GM12878 (cell line): ENCODE data around the gene FOXP1. TPM values are rescaled to one million over a fixed set of nuclear protein-coding genes. Genes with fewer than 3 reads are reported as not detected.

Experiments used
- ATAC-seq: fragments of 200-7000 bp; cut with Tn5 transposase; 3 replicates; pipeline ENCODE4 v1.9.1; 2020; ENCODE audit warnings: mild to moderate bottlenecking, moderate library complexity
- BruUV-seq: library from RNA; stranded (reverse); fragments of 400-500 nt; replicated peaks from 2 replicates; lab custom pipeline; 2021; lab: Mats Ljungman, UMichigan
- CTCF ChIA-PET: fragments of 300-600 bp; sonication (Branson Sonifier 250); formaldehyde crosslinking; extraction: SDS; loops from one replicate; lab custom pipeline; 2021; ENCODE audit warnings: inconsistent platforms; lab: Yijun Ruan, JAX
- POLR2A ChIA-PET: fragments of 350-600 bp; formaldehyde crosslinking; extraction: SDS; loops from one replicate; lab custom pipeline; 2021; ENCODE audit warnings: inconsistent platforms; lab: Charles Lee
- RAD21 ChIA-PET: fragments of 300-600 bp; sonication (Branson Sonifier 250); formaldehyde crosslinking; loops from one replicate; lab custom pipeline; 2023; ENCODE audit warnings: antibody characterized with exemption; ENCODE audit not compliant: unreplicated experiment; lab: Charles Lee
- SMC1A ChIA-PET: fragments of 300-600 bp; sonication (Branson Sonifier 250); formaldehyde crosslinking; loops from one replicate; lab custom pipeline; 2023; ENCODE audit not compliant: unreplicated experiment, uncharacterized antibody; lab: Charles Lee
- DNase-seq: peaks from one replicate; pipeline ENCODE4 v3.0.0-alpha.2; 2011; ENCODE audit warnings: low read depth, low spot score
- FAIRE-seq: peaks from 3 replicates; lab custom pipeline; 2011; peaks lifted over from hg19 to GRCh38; lab: Jason Lieb, UNC
- H2AFZ ChIP-seq: 2 replicates; pipeline ENCODE4 v1.6.0; 2011; ENCODE audit warnings: low read depth, low read length, control low read depth; ENCODE audit not compliant: control insufficient read depth
- H3K27ac ChIP-seq: 2 replicates; pipeline ENCODE4 v1.5.1; 2011; ENCODE audit warnings: control low read depth; ENCODE audit not compliant: control insufficient read depth, insufficient read depth
- H3K27me3 ChIP-seq, 2 experiments: replicated peaks in 1 of 2; 2 replicates each; pipeline versions ENCODE4 v1.6.0 to v1.6.1; 2011; ENCODE audit warnings: low read length in 1 of 2; ENCODE audit not compliant: control insufficient read depth in 2 of 2, insufficient read depth in 2 of 2
- H3K36me3 ChIP-seq, 2 experiments: 2 replicates each; pipeline ENCODE4 v1.5.1; 2011; ENCODE audit warnings: low read length in 1 of 2; ENCODE audit not compliant: control insufficient read depth in 2 of 2, insufficient read depth in 2 of 2
- H3K4me1 ChIP-seq: 2 replicates; pipeline ENCODE4 v1.6.1; 2011; ENCODE audit warnings: mild to moderate bottlenecking, low read length, moderate library complexity, mixed read lengths; ENCODE audit not compliant: control insufficient read depth, insufficient read depth
- H3K4me2 ChIP-seq: 2 replicates; pipeline ENCODE4 v1.6.0; 2011; ENCODE audit warnings: control low read depth; ENCODE audit not compliant: control insufficient read depth, insufficient read depth
- H3K4me3 ChIP-seq: fragments of 200-600 bp; sonication (generic); 2 replicates; pipeline ENCODE4 v1.5.1; 2016
- H3K79me2 ChIP-seq: 2 replicates; pipeline ENCODE4 v1.6.0; 2011; ENCODE audit warnings: low read length; ENCODE audit not compliant: control insufficient read depth, insufficient read depth
- H3K9ac ChIP-seq: 2 replicates; pipeline ENCODE4 v1.8.0; 2011; ENCODE audit warnings: low read length, control low read depth, mixed read lengths; ENCODE audit not compliant: control insufficient read depth, insufficient read depth
- H3K9me3 ChIP-seq: replicated peaks from 3 replicates; pipeline ENCODE4 v1.5.1; 2011; ENCODE audit warnings: mild to moderate bottlenecking, low read length; ENCODE audit not compliant: control insufficient read depth, insufficient read depth
- H4K20me1 ChIP-seq: 2 replicates; pipeline ENCODE4 v1.6.0; 2011; ENCODE audit not compliant: control insufficient read depth, insufficient read depth
- CBX3 ChIP-seq: fragments of 200-600 bp; sonication (generic); IDR thresholded peaks from 2 replicates; pipeline ENCODE4 v1.6.1; 2016; ENCODE audit warnings: low read depth, borderline replicate concordance
- CBX5 ChIP-seq: sonication (generic); IDR thresholded peaks from 2 replicates; pipeline ENCODE4 v1.6.1; 2016; ENCODE audit warnings: low read depth, moderate library complexity, mild to moderate bottlenecking, inconsistent platforms
- CREB1 ChIP-seq: IDR thresholded peaks from 2 replicates; pipeline ENCODE4 v1.6.1; 2012; ENCODE audit warnings: low read depth, mild to moderate bottlenecking, inconsistent platforms
- EZH2 ChIP-seq: IDR thresholded peaks from 2 replicates; pipeline ENCODE4 v1.6.1; 2012; ENCODE audit warnings: low read depth, mild to moderate bottlenecking, control low read depth, inconsistent platforms, low read length, borderline replicate concordance; ENCODE audit not compliant: control insufficient read depth
- FOS ChIP-seq: IDR thresholded peaks from 3 replicates; pipeline ENCODE4 v1.6.1; 2011; ENCODE audit warnings: borderline replicate concordance; ENCODE audit not compliant: insufficient read length; ENCODE audit errors: extremely low read depth
- FOXM1 ChIP-seq: IDR thresholded peaks from 2 replicates; pipeline ENCODE4 v1.6.1; 2012; ENCODE audit warnings: low read depth, mild to moderate bottlenecking, inconsistent platforms, low read length, moderate library complexity
- MEF2A ChIP-seq: IDR thresholded peaks from 2 replicates; pipeline ENCODE4 v1.6.1; 2011; ENCODE audit warnings: low read depth, mild to moderate bottlenecking, low read length, moderate library complexity; ENCODE audit not compliant: insufficient read depth
- MYC ChIP-seq: IDR thresholded peaks from 2 replicates; pipeline ENCODE4 v1.6.1; 2011; ENCODE audit warnings: mild to moderate bottlenecking, low read length, moderate library complexity, inconsistent platforms; ENCODE audit not compliant: insufficient read depth, insufficient replicate concordance, insufficient read length, severe bottlenecking
- PAX8 ChIP-seq: fragments of 450-650 bp; IDR thresholded peaks from 2 replicates; pipeline ENCODE4 v1.6.1; 2017; ENCODE audit warnings: mild to moderate bottlenecking, moderate library complexity
- POLR2A ChIP-seq: IDR thresholded peaks from 2 replicates; pipeline ENCODE4 v1.6.1; 2011; ENCODE audit warnings: low read depth, mild to moderate bottlenecking, low read length
- POLR2AphosphoS2 ChIP-seq: IDR thresholded peaks from 2 replicates; pipeline ENCODE4 v1.6.1; 2011; ENCODE audit warnings: low read depth, mild to moderate bottlenecking, low read length, improper control_type of control experiment, moderate library complexity
- RB1 ChIP-seq: fragments of 450-650 bp; formaldehyde crosslinking; IDR thresholded peaks from 2 replicates; pipeline ENCODE4 v1.6.1; 2017; ENCODE audit warnings: mild to moderate bottlenecking, borderline replicate concordance
- SMC3 ChIP-seq: IDR thresholded peaks from 2 replicates; pipeline ENCODE4 v1.6.1; 2011; ENCODE audit warnings: low read length, improper control_type of control experiment, borderline replicate concordance
- SRF ChIP-seq, 2 experiments: IDR thresholded peaks; 2 replicates each; pipeline ENCODE4 v1.6.1; 2011; ENCODE audit warnings: low read depth in 2 of 2, low read length in 2 of 2, mild to moderate bottlenecking in 1 of 2, moderate library complexity in 1 of 2
- TAF1 ChIP-seq: IDR thresholded peaks from 2 replicates; pipeline ENCODE4 v1.6.1; 2011; ENCODE audit warnings: mild to moderate bottlenecking, low read depth, low read length, borderline replicate concordance
- YBX1 ChIP-seq: fragments of 450-650 bp; IDR thresholded peaks from 2 replicates; pipeline ENCODE4 v1.6.1; 2016; ENCODE audit warnings: antibody characterized with exemption
- ZNF24 ChIP-seq: fragments of 450-650 bp; IDR thresholded peaks from 2 replicates; pipeline ENCODE4 v1.6.1; 2017; ENCODE audit warnings: antibody characterized with exemption, mild to moderate bottlenecking
- WGBS: methylation state at CpG from one replicate; pipeline ENCODE4 v1.1.6; 2016; ENCODE audit warnings: low lambda C conversion rate; ENCODE audit not compliant: insufficient replicate concordance, insufficient coverage; ENCODE audit errors: missing lambda C conversion rate; 5-methylcytosine and 5-hydroxymethylcytosine counted together
- in situ Hi-C: fragments of 300-500 bp; cut with MboI; formaldehyde crosslinking; loops from 9 replicates; pipeline ENCODE4 v1.14.3; 2018; ENCODE audit warnings: mixed read lengths
- intact Hi-C: fragments of 100-400 bp; cut with micrococcal nuclease; formaldehyde crosslinking; loops from one replicate; pipeline ENCODE4 v1.14.2; 2022; ENCODE audit not compliant: unreplicated experiment
- polyA plus RNA-seq, 11 experiments: library from polyadenylated mRNA; depleted of rRNA in 4 of 11; unstranded in 6 of 11; stranded (reverse) in 5 of 11; fragments of >200 nt; fragmentation: Nextera tagmentation in 4 of 11; fragmentation: Illumina TruSeq in 1 of 11; extraction: Ambion mirVana in 4 of 11; extraction: Trizol in 1 of 11; gene quantifications; 1 replicate in 1 of 11; 2 replicates in 10 of 11; pipeline versions ENCODE4 v1.2.1 to v1.2.3, GENCODE V29; 2011 to 2016; ENCODE audit warnings: inconsistent platforms in 2 of 11, missing spikeins in 2 of 11, low read depth in 1 of 11
- total RNA-seq, 4 experiments: library from RNA; depleted of rRNA in 3 of 4; stranded (reverse); fragments of >200 nt in 3 of 4; fragmentation: Illumina TruSeq in 1 of 4; extraction: Trizol in 1 of 4; gene quantifications; 2 replicates each; pipeline versions ENCODE4 v1.2.1 to v1.2.3, GENCODE V29; 2013 to 2021
- TF ChIP-seq, protein P1 (sequence below): IDR thresholded peaks from 2 replicates; pipeline ENCODE4 v1.6.1; 2012; ENCODE audit warnings: mild to moderate bottlenecking, low read depth, low read length
- TF ChIP-seq, protein P2 (sequence below): IDR thresholded peaks from 2 replicates; pipeline ENCODE4 v1.6.1; 2011; ENCODE audit warnings: mild to moderate bottlenecking, low read depth, low read length, moderate library complexity; ENCODE audit not compliant: insufficient replicate concordance

Gene FOXP1
- total and polyA plus RNA-seq, 10 of the 15 experiments (the other 5 are each of a cell fraction or from before 2014, with no cell fraction given) = 0.05 to 1.6 (median 0.20) TPM; not detected in 1

DNA sequence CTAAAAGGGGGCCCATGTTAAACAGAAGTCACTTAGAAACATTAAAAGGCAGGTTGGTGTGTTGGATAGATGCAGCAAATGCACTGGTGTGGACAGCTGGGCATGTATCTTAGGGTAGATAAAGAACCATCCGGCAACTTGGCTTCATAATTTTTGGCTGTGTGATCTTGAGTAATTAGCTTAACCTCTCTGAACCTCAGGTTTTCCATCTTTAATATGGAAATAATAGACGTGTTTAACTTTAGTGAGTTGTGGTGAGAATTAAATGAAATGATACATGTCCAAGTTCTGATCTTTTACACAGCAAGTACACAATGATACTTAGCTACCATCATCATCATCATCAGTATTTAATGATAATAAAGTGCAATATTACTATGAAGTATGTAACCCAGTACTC, 330.4 kb downstream of the FOXP1 start:
- no peaks in the 10 kb centered on the region for H3K36me3 ChIP-seq
- no peak overlapping the region for H3K27ac ChIP-seq
- WGBS = 45% methylated on average over 2 of the region's 2 CpGs
- H3K9ac ChIP-seq = no peak overlapping the region
- ChIA-PET POLR2A (no interaction called here), CTCF (no interaction called here), RAD21 (no interaction called here), SMC1A (interaction anchor here (1.3 kb wide), 1 partner anchor 121 kb away, joined by 3 read pairs; no protein-coding TSS in a partner anchor)
- DNase-seq = no peak
- no peak for FAIRE-seq
- H3K79me2 ChIP-seq = no peaks in the 10 kb centered on the region
- BruUV-seq = no TSS peak
- in situ Hi-C loops = no loop called here
- H3K9me3 ChIP-seq = no peaks in the 10 kb centered on the region
- H3K4me2 ChIP-seq = no peak overlapping the region
- H4K20me1 ChIP-seq = no peaks in the 10 kb centered on the region
- intact Hi-C loops = no loop called here
- no peaks in the 10 kb centered on the region; a peak in 2 of 4 replicates for H3K27me3 ChIP-seq
- H2AFZ ChIP-seq = no peak overlapping the region
- ATAC-seq = no peak
- H3K4me1 ChIP-seq = no peaks in the 10 kb centered on the region
- no peak for TF ChIP-seq FOS
- TF ChIP-seq YBX1 = no peak
- no peak for TF ChIP-seq POLR2A
- TF ChIP-seq, protein P1, sequence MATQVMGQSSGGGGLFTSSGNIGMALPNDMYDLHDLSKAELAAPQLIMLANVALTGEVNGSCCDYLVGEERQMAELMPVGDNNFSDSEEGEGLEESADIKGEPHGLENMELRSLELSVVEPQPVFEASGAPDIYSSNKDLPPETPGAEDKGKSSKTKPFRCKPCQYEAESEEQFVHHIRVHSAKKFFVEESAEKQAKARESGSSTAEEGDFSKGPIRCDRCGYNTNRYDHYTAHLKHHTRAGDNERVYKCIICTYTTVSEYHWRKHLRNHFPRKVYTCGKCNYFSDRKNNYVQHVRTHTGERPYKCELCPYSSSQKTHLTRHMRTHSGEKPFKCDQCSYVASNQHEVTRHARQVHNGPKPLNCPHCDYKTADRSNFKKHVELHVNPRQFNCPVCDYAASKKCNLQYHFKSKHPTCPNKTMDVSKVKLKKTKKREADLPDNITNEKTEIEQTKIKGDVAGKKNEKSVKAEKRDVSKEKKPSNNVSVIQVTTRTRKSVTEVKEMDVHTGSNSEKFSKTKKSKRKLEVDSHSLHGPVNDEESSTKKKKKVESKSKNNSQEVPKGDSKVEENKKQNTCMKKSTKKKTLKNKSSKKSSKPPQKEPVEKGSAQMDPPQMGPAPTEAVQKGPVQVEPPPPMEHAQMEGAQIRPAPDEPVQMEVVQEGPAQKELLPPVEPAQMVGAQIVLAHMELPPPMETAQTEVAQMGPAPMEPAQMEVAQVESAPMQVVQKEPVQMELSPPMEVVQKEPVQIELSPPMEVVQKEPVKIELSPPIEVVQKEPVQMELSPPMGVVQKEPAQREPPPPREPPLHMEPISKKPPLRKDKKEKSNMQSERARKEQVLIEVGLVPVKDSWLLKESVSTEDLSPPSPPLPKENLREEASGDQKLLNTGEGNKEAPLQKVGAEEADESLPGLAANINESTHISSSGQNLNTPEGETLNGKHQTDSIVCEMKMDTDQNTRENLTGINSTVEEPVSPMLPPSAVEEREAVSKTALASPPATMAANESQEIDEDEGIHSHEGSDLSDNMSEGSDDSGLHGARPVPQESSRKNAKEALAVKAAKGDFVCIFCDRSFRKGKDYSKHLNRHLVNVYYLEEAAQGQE = no peak
- TF ChIP-seq, protein P2, sequence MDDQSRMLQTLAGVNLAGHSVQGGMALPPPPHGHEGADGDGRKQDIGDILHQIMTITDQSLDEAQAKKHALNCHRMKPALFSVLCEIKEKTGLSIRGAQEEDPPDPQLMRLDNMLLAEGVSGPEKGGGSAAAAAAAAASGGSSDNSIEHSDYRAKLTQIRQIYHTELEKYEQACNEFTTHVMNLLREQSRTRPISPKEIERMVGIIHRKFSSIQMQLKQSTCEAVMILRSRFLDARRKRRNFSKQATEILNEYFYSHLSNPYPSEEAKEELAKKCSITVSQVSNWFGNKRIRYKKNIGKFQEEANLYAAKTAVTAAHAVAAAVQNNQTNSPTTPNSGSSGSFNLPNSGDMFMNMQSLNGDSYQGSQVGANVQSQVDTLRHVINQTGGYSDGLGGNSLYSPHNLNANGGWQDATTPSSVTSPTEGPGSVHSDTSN = no peak
- no peak for TF ChIP-seq SMC3
- TF ChIP-seq MYC = no peak
- no peak for TF ChIP-seq MEF2A
- TF ChIP-seq FOXM1 = no peak
- TF ChIP-seq TAF1 = no peak
- TF ChIP-seq CBX3 = no peak
- TF ChIP-seq PAX8 = no peak
- no peak for TF ChIP-seq RB1
- TF ChIP-seq EZH2 = no peak
- no peak for TF ChIP-seq POLR2AphosphoS2
- no peak for TF ChIP-seq CREB1
- TF ChIP-seq CBX5 = no peak
- no peak for TF ChIP-seq SRF (IDR thresholded peaks at IDR 0.05; ENCODE audit: low read depth in 2 of 2, low read length in 2 of 2)
- TF ChIP-seq ZNF24 = no peak
- H3K4me3 ChIP-seq = no peak overlapping the region
